HepG2 (cell line): ENCODE measurements around the gene FAM83C. TPM values are rescaled to one million over a fixed set of nuclear protein-coding genes. Genes with fewer than 3 reads are reported as not detected.

ENCODE experiments used
- ATAD3A ChIP-seq: sonication (generic); formaldehyde crosslinking; IDR thresholded peaks from 2 replicates; pipeline ENCODE4 v1.4.0; 2020; ENCODE audit warnings: missing genetic modification reagents
- BCLAF1 ChIP-seq: fragments of 450-650 bp; IDR thresholded peaks from 2 replicates; pipeline ENCODE4 v1.6.1; 2017; ENCODE audit warnings: mild to moderate bottlenecking
- CCDC6 ChIP-seq: sonication (generic); formaldehyde crosslinking; IDR thresholded peaks from 2 replicates; pipeline ENCODE4 v1.8.1; 2022; ENCODE audit warnings: mild to moderate bottlenecking, missing genetic modification reagents, moderate library complexity
- DZIP1 ChIP-seq: sonication (generic); formaldehyde crosslinking; IDR thresholded peaks from 2 replicates; pipeline ENCODE4 v1.5.0; 2020; ENCODE audit warnings: mild to moderate bottlenecking, missing genetic modification reagents
- EEA1 ChIP-seq: sonication (generic); formaldehyde crosslinking; IDR thresholded peaks from 2 replicates; pipeline ENCODE4 v1.5.1; 2020; ENCODE audit warnings: mild to moderate bottlenecking, missing genetic modification reagents, borderline replicate concordance
- JUN ChIP-seq: sonication (generic); formaldehyde crosslinking; IDR thresholded peaks from 2 replicates; pipeline ENCODE4 v1.4.0; 2020; ENCODE audit warnings: mild to moderate bottlenecking, missing genetic modification reagents
- MAFF ChIP-seq: IDR thresholded peaks from 2 replicates; pipeline ENCODE4 v1.6.1; 2011; ENCODE audit warnings: low read depth, low read length, improper control_type of control experiment
- MEF2D ChIP-seq: sonication (generic); formaldehyde crosslinking; IDR thresholded peaks from 2 replicates; pipeline ENCODE4 v1.5.1; 2020; ENCODE audit warnings: mild to moderate bottlenecking, missing genetic modification reagents
- PHB2 ChIP-seq: fragments of 450-650 bp; IDR thresholded peaks from 2 replicates; pipeline ENCODE4 v1.6.1; 2018; ENCODE audit not compliant: partially characterized antibody
- POLR2AphosphoS2 ChIP-seq: IDR thresholded peaks from 2 replicates; pipeline ENCODE4 v1.6.1; 2011; ENCODE audit warnings: low read depth, low read length, improper control_type of control experiment
- SMAD1 ChIP-seq: sonication (generic); formaldehyde crosslinking; IDR thresholded peaks from 2 replicates; pipeline ENCODE4 v1.4.0; 2020; ENCODE audit warnings: missing genetic modification reagents, low read depth, mild to moderate bottlenecking, borderline replicate concordance
- XBP1 ChIP-seq: sonication (generic); formaldehyde crosslinking; IDR thresholded peaks from 2 replicates; pipeline ENCODE4 v1.5.0; 2020; ENCODE audit warnings: missing genetic modification reagents
- ZFP1 ChIP-seq: IDR thresholded peaks from 2 replicates; pipeline ENCODE4 v1.6.1; 2016
- ZNF530 ChIP-seq: sonication (generic); formaldehyde crosslinking; IDR thresholded peaks from 2 replicates; pipeline ENCODE4 v1.5.0; 2020; ENCODE audit warnings: low read depth, mild to moderate bottlenecking, missing genetic modification reagents
- ZNF687 ChIP-seq: sonication (generic); formaldehyde crosslinking; IDR thresholded peaks from 2 replicates; pipeline ENCODE4 v1.5.1; 2020; ENCODE audit warnings: mild to moderate bottlenecking, missing genetic modification reagents, moderate library complexity
- ZNF782 ChIP-seq: sonication (generic); formaldehyde crosslinking; IDR thresholded peaks from 2 replicates; pipeline ENCODE4 v1.4.0; 2020; ENCODE audit warnings: missing genetic modification reagents, mild to moderate bottlenecking, borderline replicate concordance
- polyA plus RNA-seq, 8 experiments: library from polyadenylated mRNA; depleted of rRNA in 3 of 8; stranded (reverse) in 7 of 8; unstranded in 1 of 8; fragments of >200 nt; fragmentation: Illumina TruSeq in 4 of 8; extraction: Trizol in 4 of 8; gene quantifications; 2 replicates each; pipeline versions ENCODE4 v1.2.1 to v1.2.3, GENCODE V29; 2011 to 2016; ENCODE audit warnings: low read depth in 4 of 8, missing spikeins in 1 of 8, mixed read lengths in 1 of 8; ENCODE audit not compliant: insufficient read depth in 1 of 8
- total RNA-seq, 5 experiments: library from RNA; depleted of rRNA; stranded (reverse); fragments of >200 nt; fragmentation: Illumina TruSeq; extraction: Trizol; gene quantifications; 2 replicates each; pipeline ENCODE4 v1.2.3, GENCODE V29; 2016; ENCODE audit warnings: low read depth in 1 of 5
- TF ChIP-seq, protein P1 (sequence below): sonication (generic); formaldehyde crosslinking; conservative IDR thresholded peaks from 2 replicates; pipeline ENCODE4 v1.4.0; 2020; ENCODE audit warnings: missing genetic modification reagents
- TF ChIP-seq, protein P2 (sequence below): sonication (generic); formaldehyde crosslinking; IDR thresholded peaks from 2 replicates; pipeline ENCODE4 v1.4.0; 2020; ENCODE audit warnings: mild to moderate bottlenecking, missing genetic modification reagents

FAM83C gene
- total and polyA plus RNA-seq, 2 of the 13 experiments (the other 11 are each of a cell fraction or from before 2014, with no cell fraction given), result 0.04 TPM; not detected in 1

- TF ChIP-seq ZFP1 (CRISPR knock-in tag) (no peak), PHB2 (no peak), CCDC6 (CRISPR knock-in tag) (peak; percentile 26; the same call in 1 of the 2 replicates), DZIP1 (CRISPR knock-in tag) (no peak), MEF2D (CRISPR knock-in tag) (no peak), BCLAF1 (no peak), MAFF (no peak), POLR2AphosphoS2 (no peak), EEA1 (CRISPR knock-in tag) (no peak), XBP1 (CRISPR knock-in tag) (no peak), SMAD1 (CRISPR knock-in tag) (no peak), ATAD3A (CRISPR knock-in tag) (no peak), ZNF782 (CRISPR knock-in tag) (no peak), JUN (CRISPR knock-in tag) (no peak), ZNF687 (CRISPR knock-in tag) (peak; percentile 68), ZNF530 (CRISPR knock-in tag) (no peak)
- TF ChIP-seq, protein P1, sequence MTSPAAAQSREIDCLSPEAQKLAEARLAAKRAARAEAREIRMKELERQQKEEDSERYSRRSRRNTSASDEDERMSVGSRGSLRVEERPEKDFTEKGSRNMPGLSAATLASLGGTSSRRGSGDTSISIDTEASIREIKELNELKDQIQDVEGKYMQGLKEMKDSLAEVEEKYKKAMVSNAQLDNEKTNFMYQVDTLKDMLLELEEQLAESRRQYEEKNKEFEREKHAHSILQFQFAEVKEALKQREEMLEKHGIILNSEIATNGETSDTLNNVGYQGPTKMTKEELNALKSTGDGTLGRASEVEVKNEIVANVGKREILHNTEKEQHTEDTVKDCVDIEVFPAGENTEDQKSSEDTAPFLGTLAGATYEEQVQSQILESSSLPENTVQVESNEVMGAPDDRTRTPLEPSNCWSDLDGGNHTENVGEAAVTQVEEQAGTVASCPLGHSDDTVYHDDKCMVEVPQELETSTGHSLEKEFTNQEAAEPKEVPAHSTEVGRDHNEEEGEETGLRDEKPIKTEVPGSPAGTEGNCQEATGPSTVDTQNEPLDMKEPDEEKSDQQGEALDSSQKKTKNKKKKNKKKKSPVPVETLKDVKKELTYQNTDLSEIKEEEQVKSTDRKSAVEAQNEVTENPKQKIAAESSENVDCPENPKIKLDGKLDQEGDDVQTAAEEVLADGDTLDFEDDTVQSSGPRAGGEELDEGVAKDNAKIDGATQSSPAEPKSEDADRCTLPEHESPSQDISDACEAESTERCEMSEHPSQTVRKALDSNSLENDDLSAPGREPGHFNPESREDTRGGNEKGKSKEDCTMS (CRISPR knock-in tag), result no peak
- TF ChIP-seq, protein P2, sequence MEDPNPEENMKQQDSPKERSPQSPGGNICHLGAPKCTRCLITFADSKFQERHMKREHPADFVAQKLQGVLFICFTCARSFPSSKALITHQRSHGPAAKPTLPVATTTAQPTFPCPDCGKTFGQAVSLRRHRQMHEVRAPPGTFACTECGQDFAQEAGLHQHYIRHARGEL, result no peak
These were observed 14.8 kb upstream of the FAM83C start (continued) for GRCh38 chr20:35306931-35307517.
